Right atrium auricular region (tissue), 2 donors: Measurements from ENCODE around the gene ECPAS. TPM values are rescaled to one million over a fixed set of nuclear protein-coding genes. Genes with fewer than 3 reads are reported as not detected.
"Not testable (repeated sequence)": the region's sequence is repeated elsewhere in the genome, so short reads cannot be mapped to it uniquely, and the experiment has no call there.

Experiments used
- DNase-seq: peaks from one replicate; pipeline ENCODE4 v3.0.0-alpha.2; 2019; ENCODE audit warnings: low spot score
- H3K27ac ChIP-seq, 2 donors: fragments of 200-600 bp; sonication (generic); 1 replicate in 1 of 2; 2 replicates in 1 of 2; pipeline ENCODE4 v1.5.1; 2016 to 2019
- H3K27me3 ChIP-seq, 2 donors: fragments of 200-600 bp; sonication (generic); one replicate each; pipeline versions ENCODE4 v1.5.1 to v1.6.0; 2017 to 2019
- H3K36me3 ChIP-seq: fragments of 200-600 bp; sonication (generic); one replicate; pipeline ENCODE4 v1.5.1; 2016
- H3K4me1 ChIP-seq, 2 donors: fragments of 200-600 bp; sonication (generic); one replicate each; pipeline versions ENCODE4 v1.5.1 to v1.6.0; 2017 to 2019
- H3K4me3 ChIP-seq, 2 donors: fragments of 200-600 bp; sonication (generic); 1 replicate in 1 of 2; 2 replicates in 1 of 2; pipeline ENCODE4 v1.5.1; 2017 to 2019; ENCODE audit warnings: mild to moderate bottlenecking in 1 of 2, moderate library complexity in 1 of 2
- H3K9me3 ChIP-seq, 2 donors: fragments of 200-600 bp; sonication (generic); one replicate each; pipeline ENCODE4 v1.5.1; 2019
- CTCF ChIP-seq, 2 donors: fragments of 200-600 bp; sonication (generic); IDR thresholded peaks; one replicate each; pipeline ENCODE4 v1.5.1; 2019; ENCODE audit warnings: antibody characterized with exemption in 2 of 2
- total RNA-seq, 2 donors: library from RNA; depleted of rRNA; stranded (reverse); fragments of >200 nt; gene quantifications; one replicate each; pipeline ENCODE4 v1.1.0, GENCODE V29; 2016

Gene ECPAS
- total RNA-seq, 2 donors from 2014 or later = 62.7 to 75.5 TPM

- Histone ChIP-seq H3K4me3 (no peak overlapping the region), H3K9me3 (no peaks in the 10 kb centered on the region), H3K36me3 (no peaks in the 10 kb centered on the region), H3K27me3 (no peaks in the 10 kb centered on the region), H3K4me1 (no peaks in the 10 kb centered on the region), H3K27ac (no peak overlapping the region)
- TF ChIP-seq CTCF (IDR thresholded peaks at IDR 0.05) = no peak
- no peak for DNase-seq
Observed at GRCh38 chr9:111348821-111349271, 135.3 kb downstream of the ECPAS start.

GRCh38 chr9:111334318-111334863 is 149.8 kb downstream of the ECPAS start:
- not testable (repeated sequence) for H3K4me3 ChIP-seq, H3K27ac ChIP-seq, DNase-seq, H3K27me3 ChIP-seq, H3K36me3 ChIP-seq, H3K9me3 ChIP-seq, H3K4me1 ChIP-seq

GRCh38 chr9:111330124-111330523 is 154.1 kb downstream of the ECPAS start, which contains the start of gene OR2K2:
Gene OR2K2, minus strand, starts transcription at chr9:111330224. Its CDS starts 1,791 bp downstream, at chr9:111328433.
- Histone ChIP-seq H3K36me3 (no peaks in the 10 kb centered on the region), H3K4me1 (no peaks in the 10 kb centered on the region), H3K27ac (no peak within 1 kb of the TSS), H3K27me3 (no peaks in the 10 kb centered on the region), H3K9me3 (no peaks in the 10 kb centered on the region), H3K4me3 (no peak within 1 kb of the TSS)
- no peak for DNase-seq
- TF ChIP-seq CTCF (IDR thresholded peaks at IDR 0.05) = no peak

GRCh38 chr9:111320631-111321030 is 163.6 kb downstream of the ECPAS start:
- DNase-seq = no peak
- no peaks in the 10 kb centered on the region for H3K36me3 ChIP-seq

GRCh38 chr9:111316796-111317195 is 167.4 kb downstream of the ECPAS start:
- Histone ChIP-seq H3K4me3 (no peak overlapping the region), H3K4me1 (no peaks in the 10 kb centered on the region), H3K27me3 (no peaks in the 10 kb centered on the region), H3K9me3 (no peaks in the 10 kb centered on the region), H3K36me3 (no peaks in the 10 kb centered on the region), H3K27ac (no peak overlapping the region)
- TF ChIP-seq CTCF (IDR thresholded peaks at IDR 0.05) = no peak
- no peak for DNase-seq

More at GRCh38 chr9:111320631-111321030, 163.6 kb downstream of the ECPAS start:
- Histone ChIP-seq H3K9me3 (no peaks in the 10 kb centered on the region), H3K4me1 (no peaks in the 10 kb centered on the region), H3K27ac (no peak overlapping the region), H3K4me3 (no peak overlapping the region), H3K27me3 (no peaks in the 10 kb centered on the region)
- no peak for TF ChIP-seq CTCF (IDR thresholded peaks at IDR 0.05)

Other genes with a start within 250 kb of the ECPAS start
- gene OR2K2, start 154.2 kb downstream of the ECPAS start, total RNA-seq = not detected
- gene ZNF483, start 40.8 kb upstream of the ECPAS start, total RNA-seq = 1 to 10 TPM; 5.5 to 6.9 TPM
- 10 to 100 TPM; 23.9 to 38.8 TPM for gene PTGR1, start 115.3 kb upstream of the ECPAS start, total RNA-seq
- gene DNAJC25, start 147.0 kb upstream of the ECPAS start, total RNA-seq = 1 to 10 TPM; 5.3 to 8.7 TPM
- 10 to 100 TPM; 44.5 to 45.1 TPM for gene GNG10, start 177.2 kb upstream of the ECPAS start, total RNA-seq